Measurements from ENCODE around the gene SGMS1.

DNA sequence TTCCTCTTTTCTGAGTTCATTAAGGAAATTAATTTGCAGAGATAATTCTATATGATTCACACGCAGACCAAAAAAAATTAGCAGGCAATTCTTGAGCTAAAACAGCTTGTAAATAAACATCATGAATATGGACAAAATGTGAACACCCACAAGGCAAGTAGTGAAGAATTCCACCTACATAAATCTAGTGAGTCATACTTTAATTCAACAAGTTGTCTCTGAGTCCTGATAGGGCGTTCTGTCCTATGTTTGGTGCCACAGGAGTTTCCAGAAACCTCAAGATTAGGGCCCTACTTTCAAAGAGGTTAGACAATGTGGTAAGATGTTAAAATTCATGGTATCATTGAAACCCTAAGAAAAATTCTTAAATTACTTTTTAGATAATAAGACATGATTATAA is 122.3 kb downstream of the SGMS1 start:
- TF ChIP-seq, protein P1, sequence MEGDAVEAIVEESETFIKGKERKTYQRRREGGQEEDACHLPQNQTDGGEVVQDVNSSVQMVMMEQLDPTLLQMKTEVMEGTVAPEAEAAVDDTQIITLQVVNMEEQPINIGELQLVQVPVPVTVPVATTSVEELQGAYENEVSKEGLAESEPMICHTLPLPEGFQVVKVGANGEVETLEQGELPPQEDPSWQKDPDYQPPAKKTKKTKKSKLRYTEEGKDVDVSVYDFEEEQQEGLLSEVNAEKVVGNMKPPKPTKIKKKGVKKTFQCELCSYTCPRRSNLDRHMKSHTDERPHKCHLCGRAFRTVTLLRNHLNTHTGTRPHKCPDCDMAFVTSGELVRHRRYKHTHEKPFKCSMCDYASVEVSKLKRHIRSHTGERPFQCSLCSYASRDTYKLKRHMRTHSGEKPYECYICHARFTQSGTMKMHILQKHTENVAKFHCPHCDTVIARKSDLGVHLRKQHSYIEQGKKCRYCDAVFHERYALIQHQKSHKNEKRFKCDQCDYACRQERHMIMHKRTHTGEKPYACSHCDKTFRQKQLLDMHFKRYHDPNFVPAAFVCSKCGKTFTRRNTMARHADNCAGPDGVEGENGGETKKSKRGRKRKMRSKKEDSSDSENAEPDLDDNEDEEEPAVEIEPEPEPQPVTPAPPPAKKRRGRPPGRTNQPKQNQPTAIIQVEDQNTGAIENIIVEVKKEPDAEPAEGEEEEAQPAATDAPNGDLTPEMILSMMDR (IDR thresholded peaks at IDR 0.05; ENCODE audit: extremely low read depth in 1 of 2, insufficient read depth in 1 of 2, low read depth in 1 of 2, low read length in 2 of 2) = no peak
- TF ChIP-seq POLR2A (IDR thresholded peaks at IDR 0.05; ENCODE audit: low read depth, low read length) (no peak), MYC (IDR thresholded peaks at IDR 0.05; ENCODE audit: low read depth, low read length) (no peak), POLR2AphosphoS5 (IDR thresholded peaks at IDR 0.05; ENCODE audit: insufficient read depth, low read depth, low read length) (no peak), EZH2 (IDR thresholded peaks at IDR 0.05; ENCODE audit: borderline replicate concordance, low read depth, low read length, severe bottlenecking) (no peak), GATA2 (IDR thresholded peaks at IDR 0.05; ENCODE audit: insufficient read depth, insufficient read length, low read depth, low read length) (no peak), JUN (IDR thresholded peaks at IDR 0.05; ENCODE audit: borderline replicate concordance, insufficient read depth, insufficient read length, low read depth) (no peak), FOS (IDR thresholded peaks at IDR 0.05; ENCODE audit: borderline replicate concordance, insufficient read depth, low read length) (no peak)
- TF ChIP-seq, protein P2, sequence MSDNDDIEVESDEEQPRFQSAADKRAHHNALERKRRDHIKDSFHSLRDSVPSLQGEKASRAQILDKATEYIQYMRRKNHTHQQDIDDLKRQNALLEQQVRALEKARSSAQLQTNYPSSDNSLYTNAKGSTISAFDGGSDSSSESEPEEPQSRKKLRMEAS (IDR thresholded peaks at IDR 0.05; ENCODE audit: insufficient read depth, insufficient read length) = no peak

All from endothelial cell of umbilical vein (primary cell).